ENCODE results near the gene STT3B.

DNA sequence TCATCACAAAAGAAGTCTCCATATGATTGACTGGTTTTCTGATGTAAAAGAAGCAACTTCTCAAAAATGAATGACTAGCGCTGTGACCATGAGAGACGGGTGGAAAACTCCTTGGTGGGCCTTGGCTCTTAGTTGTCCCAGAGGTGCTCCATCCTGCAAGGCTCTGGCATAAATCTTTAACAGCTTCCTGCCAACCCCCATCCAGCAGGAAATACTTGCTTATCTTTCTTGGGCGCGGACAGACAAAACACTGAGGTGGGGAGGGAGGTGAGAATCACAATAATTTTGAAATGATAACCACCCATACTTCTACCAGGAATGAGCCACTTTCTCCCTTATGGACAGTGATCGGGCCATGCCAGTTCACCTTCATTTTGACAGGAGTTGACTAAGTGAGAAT lies 128.6 kb downstream of the STT3B start:
- TF ChIP-seq EZH2 (IDR thresholded peaks at IDR 0.05) (no peak), POLR2AphosphoS5 (IDR thresholded peaks at IDR 0.05; ENCODE audit: borderline replicate concordance, low read depth, low read length) (no peak), FOXP2 (optimal IDR thresholded peaks at IDR 0.05; ENCODE audit: control extremely low read depth, extremely low read length, insufficient read depth) (no peak)
